HCT116 (cell line): ENCODE results near the gene NECAB2. TPM values are rescaled to one million over a fixed set of nuclear protein-coding genes. Genes with fewer than 3 reads are reported as not detected.

Experiments used
- ATAC-seq: fragments of 200-7000 bp; cut with Tn5 transposase; 2 replicates; pipeline ENCODE4 v1.9.1; 2020; ENCODE audit warnings: mild to moderate bottlenecking, moderate library complexity
- BruUV-seq: library from RNA; stranded (reverse); fragments of 400-500 nt; replicated peaks from 2 replicates; lab custom pipeline; 2021; lab: Mats Ljungman, UMichigan
- CTCF ChIA-PET: fragments of 300-600 bp; sonication (Branson Sonifier 250); formaldehyde crosslinking; loops from one replicate; lab custom pipeline; 2021; ENCODE audit warnings: antibody characterized with exemption; lab: Charles Lee
- POLR2A ChIA-PET: fragments of 300-600, 350-600 bp; sonication (Branson Sonifier 250); formaldehyde crosslinking; loops from one replicate; lab custom pipeline; 2021; ENCODE audit warnings: antibody characterized with exemption; lab: Charles Lee
- RAD21 ChIA-PET, 2 experiments: fragments of 300-600 bp; sonication (Branson Sonifier 250); formaldehyde crosslinking; loops; one replicate each; lab custom pipeline; 2023; ENCODE audit warnings: low total read pairs in 2 of 2; ENCODE audit not compliant: uncharacterized antibody in 2 of 2, unreplicated experiment in 2 of 2, low non-redundant PET in 1 of 2; lab: Charles Lee
- DNase-seq: peaks from one replicate; pipeline ENCODE4 v3.0.0-alpha.2; 2010; ENCODE audit warnings: low read depth, low spot score
- H2AFZ ChIP-seq: fragments of 200-600 bp; shearing (Covaris generic), sonication (generic); 2 replicates; pipeline ENCODE4 v1.6.1; 2017; ENCODE audit warnings: low read depth, mixed run types, mixed read lengths, antibody characterized with exemption, low read length; ENCODE audit not compliant: poor library complexity, severe bottlenecking
- H3K27ac ChIP-seq: 2 replicates; pipeline ENCODE4 v1.5.1; 2012; ENCODE audit warnings: low read depth, low read length
- H3K27me3 ChIP-seq: fragments of 200-600 bp; sonication (generic); 2 replicates; pipeline ENCODE4 v1.6.1; 2016; ENCODE audit warnings: mixed run types, low read length, mixed read lengths; ENCODE audit not compliant: insufficient read depth
- H3K36me3 ChIP-seq, 2 experiments: fragments of 200-500 bp in 1 of 2; fragments of 200-600 bp in 1 of 2; sonication (Bioruptor generic) in 1 of 2; sonication (generic) in 1 of 2; 2 replicates each; pipeline versions ENCODE4 v1.5.1 to v1.6.1; 2014 to 2016; ENCODE audit warnings: low read length in 2 of 2, inconsistent platforms in 1 of 2, mixed read lengths in 1 of 2, mixed run types in 1 of 2; ENCODE audit not compliant: insufficient read depth in 2 of 2, control insufficient read depth in 1 of 2
- H3K4me1 ChIP-seq, 2 experiments: fragments of 200-600 bp in 1 of 2; sonication (generic) in 1 of 2; 2 replicates each; pipeline versions ENCODE4 v1.5.1 to v1.6.1; 2012 to 2017; ENCODE audit warnings: low read length in 2 of 2, inconsistent platforms in 1 of 2, mild to moderate bottlenecking in 1 of 2, mixed read lengths in 1 of 2, mixed run types in 1 of 2, moderate library complexity in 1 of 2; ENCODE audit not compliant: insufficient read depth in 2 of 2, control insufficient read depth in 1 of 2
- H3K4me2 ChIP-seq: fragments of 200-600 bp; sonication (generic); 2 replicates; pipeline ENCODE4 v1.6.1; 2017; ENCODE audit warnings: mixed run types, low read length, mixed read lengths
- H3K4me3 ChIP-seq, 2 experiments: fragments of 200-600 bp in 1 of 2; sonication (generic) in 1 of 2; replicated peaks in 1 of 2; 2 replicates each; pipeline ENCODE4 v1.5.1; 2011 to 2016; ENCODE audit warnings: low read length in 2 of 2, control low read depth in 1 of 2, low read depth in 1 of 2, mild to moderate bottlenecking in 1 of 2, mixed read lengths in 1 of 2, mixed run types in 1 of 2
- H3K79me2 ChIP-seq: fragments of 200-600 bp; sonication (generic); 2 replicates; pipeline ENCODE4 v1.6.1; 2017; ENCODE audit warnings: mild to moderate bottlenecking, mixed run types, low read length, moderate library complexity, mixed read lengths; ENCODE audit not compliant: insufficient read depth
- H3K9ac ChIP-seq: fragments of 200-600 bp; sonication (generic); 2 replicates; pipeline ENCODE4 v1.6.1; 2016; ENCODE audit warnings: low read length, mixed read lengths
- H3K9me2 ChIP-seq: fragments of 200-600 bp; sonication (generic), shearing (Covaris generic); 2 replicates; pipeline ENCODE4 v1.6.1; 2017; ENCODE audit warnings: mixed run types, mild to moderate bottlenecking, moderate library complexity; ENCODE audit not compliant: insufficient read depth
- H3K9me3 ChIP-seq, 2 experiments: fragments of 200-500 bp in 1 of 2; fragments of 200-600 bp in 1 of 2; sonication (Bioruptor generic) in 1 of 2; sonication (generic) in 1 of 2; 2 replicates each; pipeline ENCODE4 v1.6.1; 2014 to 2017; ENCODE audit warnings: low read length in 2 of 2, mixed read lengths in 2 of 2, inconsistent platforms in 1 of 2, low read depth in 1 of 2, mild to moderate bottlenecking in 1 of 2, mixed run types in 1 of 2, moderate library complexity in 1 of 2; ENCODE audit not compliant: control insufficient read depth in 1 of 2, insufficient read depth in 1 of 2
- H4K20me1 ChIP-seq: fragments of 200-600 bp; sonication (generic), shearing (Covaris generic); 2 replicates; pipeline ENCODE4 v1.6.1; 2017; ENCODE audit warnings: mixed run types, mild to moderate bottlenecking, moderate library complexity; ENCODE audit not compliant: insufficient read depth
- CEBPB ChIP-seq: IDR thresholded peaks from 2 replicates; pipeline ENCODE4 v1.6.1; 2012; ENCODE audit warnings: low read depth
- ELF1 ChIP-seq: IDR thresholded peaks from 2 replicates; pipeline ENCODE4 v1.6.1; 2012; ENCODE audit warnings: low read depth, borderline replicate concordance
- FOSL1 ChIP-seq: IDR thresholded peaks from 2 replicates; pipeline ENCODE4 v1.6.1; 2012; ENCODE audit warnings: low read depth
- JUND ChIP-seq: IDR thresholded peaks from 2 replicates; pipeline ENCODE4 v1.6.1; 2012
- MAX ChIP-seq: IDR thresholded peaks from 2 replicates; pipeline ENCODE4 v1.6.1; 2012
- POLR2A ChIP-seq: IDR thresholded peaks from 2 replicates; pipeline ENCODE4 v1.7.0; 2011; ENCODE audit warnings: borderline replicate concordance; ENCODE audit not compliant: insufficient read depth, insufficient read length; ENCODE audit errors: extremely low read depth
- POLR2AphosphoS5 ChIP-seq: IDR thresholded peaks from 2 replicates; pipeline ENCODE4 v1.6.1; 2011; ENCODE audit warnings: mild to moderate bottlenecking, low read depth, low read length, moderate library complexity
- RAD21 ChIP-seq: IDR thresholded peaks from 2 replicates; pipeline ENCODE4 v1.6.1; 2012; ENCODE audit warnings: low read depth, mild to moderate bottlenecking
- SRF ChIP-seq: IDR thresholded peaks from 2 replicates; pipeline ENCODE4 v1.6.1; 2012; ENCODE audit warnings: low read depth
- TCF7L2 ChIP-seq: IDR thresholded peaks from 2 replicates; pipeline ENCODE4 v1.7.0; 2011; ENCODE audit warnings: borderline replicate concordance, inconsistent platforms; ENCODE audit not compliant: insufficient read depth, insufficient read length; ENCODE audit errors: extremely low read depth
- YY1 ChIP-seq: IDR thresholded peaks from 2 replicates; pipeline ENCODE4 v1.6.1; 2011; ENCODE audit warnings: low read length, low read depth, moderate library complexity, mild to moderate bottlenecking; ENCODE audit not compliant: insufficient replicate concordance; ENCODE audit errors: extremely low read depth
- ZNF274 ChIP-seq: fragments of 200-500 bp; sonication (Bioruptor generic); IDR thresholded peaks from 2 replicates; pipeline ENCODE4 v1.6.1; 2014; ENCODE audit warnings: mild to moderate bottlenecking, low read depth, low read length, inconsistent platforms
- intact Hi-C: fragments of 100-400 bp; cut with micrococcal nuclease; formaldehyde crosslinking; loops from 2 replicates; pipeline ENCODE4 v1.10.0; 2022
- total RNA-seq: library from RNA; stranded (reverse); gene quantifications from one replicate; pipeline ENCODE4 v1.2.1, GENCODE V29; 2021; ENCODE audit not compliant: unreplicated experiment
- TF ChIP-seq, protein P1 (sequence below): IDR thresholded peaks from 2 replicates; pipeline ENCODE4 v1.6.1; 2012; ENCODE audit warnings: low read depth
- TF ChIP-seq, protein P2 (sequence below): IDR thresholded peaks from 2 replicates; pipeline ENCODE4 v1.6.1; 2012

Gene NECAB2
- total RNA-seq, 1 experiment from 2014 or later, result 0.61 TPM

DNA sequence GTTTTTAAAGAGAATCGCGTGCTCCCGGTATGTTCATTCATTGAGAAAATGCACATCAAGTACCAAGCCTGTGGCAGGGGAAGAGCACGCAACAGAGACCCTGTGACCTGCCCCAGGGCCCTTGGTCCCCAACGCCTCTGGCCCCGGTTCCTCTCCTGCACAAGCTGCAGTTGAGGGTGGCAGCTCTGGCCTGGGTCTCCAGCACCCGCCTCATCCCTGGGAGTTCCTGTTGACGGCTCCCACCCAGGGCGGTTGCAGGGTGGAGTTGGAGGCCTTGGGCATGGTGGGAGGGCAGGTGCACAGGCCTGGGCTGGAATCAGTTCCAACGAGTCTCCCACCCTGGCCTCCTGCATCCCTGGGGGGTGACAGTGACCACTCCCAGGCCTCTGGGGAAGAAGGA lies 5.0 kb downstream of the NECAB2 start (continued):
- no peak for TF ChIP-seq SRF
- TF ChIP-seq, protein P1, sequence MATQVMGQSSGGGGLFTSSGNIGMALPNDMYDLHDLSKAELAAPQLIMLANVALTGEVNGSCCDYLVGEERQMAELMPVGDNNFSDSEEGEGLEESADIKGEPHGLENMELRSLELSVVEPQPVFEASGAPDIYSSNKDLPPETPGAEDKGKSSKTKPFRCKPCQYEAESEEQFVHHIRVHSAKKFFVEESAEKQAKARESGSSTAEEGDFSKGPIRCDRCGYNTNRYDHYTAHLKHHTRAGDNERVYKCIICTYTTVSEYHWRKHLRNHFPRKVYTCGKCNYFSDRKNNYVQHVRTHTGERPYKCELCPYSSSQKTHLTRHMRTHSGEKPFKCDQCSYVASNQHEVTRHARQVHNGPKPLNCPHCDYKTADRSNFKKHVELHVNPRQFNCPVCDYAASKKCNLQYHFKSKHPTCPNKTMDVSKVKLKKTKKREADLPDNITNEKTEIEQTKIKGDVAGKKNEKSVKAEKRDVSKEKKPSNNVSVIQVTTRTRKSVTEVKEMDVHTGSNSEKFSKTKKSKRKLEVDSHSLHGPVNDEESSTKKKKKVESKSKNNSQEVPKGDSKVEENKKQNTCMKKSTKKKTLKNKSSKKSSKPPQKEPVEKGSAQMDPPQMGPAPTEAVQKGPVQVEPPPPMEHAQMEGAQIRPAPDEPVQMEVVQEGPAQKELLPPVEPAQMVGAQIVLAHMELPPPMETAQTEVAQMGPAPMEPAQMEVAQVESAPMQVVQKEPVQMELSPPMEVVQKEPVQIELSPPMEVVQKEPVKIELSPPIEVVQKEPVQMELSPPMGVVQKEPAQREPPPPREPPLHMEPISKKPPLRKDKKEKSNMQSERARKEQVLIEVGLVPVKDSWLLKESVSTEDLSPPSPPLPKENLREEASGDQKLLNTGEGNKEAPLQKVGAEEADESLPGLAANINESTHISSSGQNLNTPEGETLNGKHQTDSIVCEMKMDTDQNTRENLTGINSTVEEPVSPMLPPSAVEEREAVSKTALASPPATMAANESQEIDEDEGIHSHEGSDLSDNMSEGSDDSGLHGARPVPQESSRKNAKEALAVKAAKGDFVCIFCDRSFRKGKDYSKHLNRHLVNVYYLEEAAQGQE, result no peak
- no peak for TF ChIP-seq MAX
- TF ChIP-seq TCF7L2, result no peak
- TF ChIP-seq, all 23 proteins: peak for 0

- RAD21 ChIA-PET, result no interaction called here
- Histone ChIP-seq H2AFZ (no peak overlapping the region), H3K9ac (no peak overlapping the region), H4K20me1 (no peaks in the 10 kb centered on the region), H3K9me2 (no peaks in the 10 kb centered on the region), H3K4me2 (no peak overlapping the region), H3K9me3 (peaks cover 6 to 8% of the 10 kb centered on the region in 2 experiments; a peak in 2 of 4 replicates), H3K79me2 (no peaks in the 10 kb centered on the region), H3K36me3 (no peaks in the 10 kb centered on the region), H3K4me1 (no peaks in the 10 kb centered on the region), H3K27me3 (no peaks in the 10 kb centered on the region; the same call in 1 of the 2 replicates), H3K27ac (no peak overlapping the region), H3K4me3 (no peak overlapping the region)
- CTCF ChIA-PET, result no interaction called here
- DNase-seq, result no peak
- intact Hi-C loops, result no loop called here
- no TSS peak for BruUV-seq
- no peak for ATAC-seq
- POLR2A ChIA-PET, result no interaction called here
- TF ChIP-seq POLR2AphosphoS5 (no peak), ZNF274 (no peak), TCF7L2 (no peak), CEBPB (no peak), RAD21 (no peak), JUND (no peak), FOSL1 (no peak), SRF (no peak), ELF1 (no peak), POLR2A (no peak), YY1 (no peak)
- TF ChIP-seq, protein P2, sequence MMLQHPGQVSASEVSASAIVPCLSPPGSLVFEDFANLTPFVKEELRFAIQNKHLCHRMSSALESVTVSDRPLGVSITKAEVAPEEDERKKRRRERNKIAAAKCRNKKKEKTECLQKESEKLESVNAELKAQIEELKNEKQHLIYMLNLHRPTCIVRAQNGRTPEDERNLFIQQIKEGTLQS, result no peak
- TF ChIP-seq, protein P1, result no peak
Observed at GRCh38 chr16:83973581-83974385, 5.7 kb downstream of the NECAB2 start.
